Caco-2 (cell line): ENCODE results near the gene SYNPO2. TPM values are rescaled to one million over a fixed set of nuclear protein-coding genes. Genes with fewer than 3 reads are reported as not detected.

Experiments
- BruUV-seq: library from RNA; stranded (reverse); fragments of 400-500 nt; replicated peaks from 2 replicates; lab custom pipeline; 2021; lab: Mats Ljungman, UMichigan
- CTCF ChIA-PET: fragments of 300-600 bp; sonication (Branson Sonifier 250); formaldehyde crosslinking; loops from one replicate; lab custom pipeline; 2022; ENCODE audit warnings: antibody characterized with exemption; lab: Charles Lee
- POLR2A ChIA-PET: fragments of 300-600 bp; sonication (Branson Sonifier 250); formaldehyde crosslinking; loops from one replicate; lab custom pipeline; 2022; ENCODE audit warnings: antibody characterized with exemption; lab: Charles Lee
- DNase-seq, 2 experiments: peaks; one replicate each; pipeline versions ENCODE4 v3.0.0 to v3.0.0-alpha.2; 2020 to 2022
- H3K27me3 ChIP-seq: replicated peaks from 2 replicates; pipeline ENCODE4 v1.6.0; 2011; ENCODE audit warnings: low read length; ENCODE audit not compliant: control insufficient read depth, insufficient read depth
- H3K36me3 ChIP-seq: 2 replicates; pipeline ENCODE4 v1.5.1; 2011; ENCODE audit warnings: low read length; ENCODE audit not compliant: control insufficient read depth, insufficient read depth
- H3K4me1 ChIP-seq: fragments of 250-450 bp; sonication (Bioruptor Pico); 2 replicates; pipeline ENCODE4 v1.5.1; 2020; ENCODE audit warnings: mild to moderate bottlenecking
- H3K4me3 ChIP-seq: 2 replicates; pipeline ENCODE4 v1.5.1; 2011; ENCODE audit warnings: low read depth, mild to moderate bottlenecking, control low read depth, low read length
- H3K9me3 ChIP-seq: fragments of 250-450 bp; sonication (Bioruptor Pico); 2 replicates; pipeline ENCODE4 v1.5.1; 2020; ENCODE audit warnings: mild to moderate bottlenecking, moderate library complexity
- H3K27ac Mint-ChIP-seq: one replicate; pipeline ENCODE4 v1.8.0; 2022; ENCODE audit warnings: mixed read lengths; ENCODE audit not compliant: unreplicated experiment
- H3K27me3 Mint-ChIP-seq: one replicate; pipeline ENCODE4 v1.8.0; 2022; ENCODE audit warnings: mixed read lengths; ENCODE audit not compliant: insufficient read depth, unreplicated experiment
- H3K36me3 Mint-ChIP-seq: one replicate; pipeline ENCODE4 v1.8.0; 2022; ENCODE audit warnings: mild to moderate bottlenecking, mixed read lengths; ENCODE audit not compliant: insufficient read depth, unreplicated experiment
- H3K4me1 Mint-ChIP-seq: one replicate; pipeline ENCODE4 v1.8.0; 2022; ENCODE audit warnings: low read depth, mixed read lengths; ENCODE audit not compliant: unreplicated experiment
- H3K4me3 Mint-ChIP-seq: one replicate; pipeline ENCODE4 v1.8.0; 2022; ENCODE audit warnings: mild to moderate bottlenecking, moderate library complexity, mixed read lengths; ENCODE audit not compliant: unreplicated experiment
- H3K9me3 Mint-ChIP-seq: one replicate; pipeline ENCODE4 v1.8.0; 2022; ENCODE audit warnings: mixed read lengths; ENCODE audit not compliant: unreplicated experiment
- intact Hi-C: fragments of 100-400 bp; cut with micrococcal nuclease; formaldehyde crosslinking; loops from one replicate; pipeline ENCODE4 v1.10.0; 2022; ENCODE audit not compliant: unreplicated experiment
- total RNA-seq: library from RNA; stranded (reverse); gene quantifications from 2 replicates; pipeline ENCODE4 v1.2.3, GENCODE V29; 2022
- TF ChIP-seq, protein P1 (sequence below), 2 experiments: fragments of 200-600 bp in 1 of 2; IDR thresholded peaks; 1 replicate in 1 of 2; 2 replicates in 1 of 2; pipeline versions ENCODE4 v1.5.1 to v1.8.0; 2011 to 2022; ENCODE audit warnings: antibody characterized with exemption in 1 of 2, control low read depth in 1 of 2, inconsistent platforms in 1 of 2, low read depth in 1 of 2, low read length in 1 of 2, mild to moderate bottlenecking in 1 of 2, moderate library complexity in 1 of 2; ENCODE audit not compliant: insufficient read depth in 1 of 2, severe bottlenecking in 1 of 2, unreplicated experiment in 1 of 2

The SYNPO2 gene
- total RNA-seq, 1 experiment from 2014 or later, result 0.16 TPM

DNA sequence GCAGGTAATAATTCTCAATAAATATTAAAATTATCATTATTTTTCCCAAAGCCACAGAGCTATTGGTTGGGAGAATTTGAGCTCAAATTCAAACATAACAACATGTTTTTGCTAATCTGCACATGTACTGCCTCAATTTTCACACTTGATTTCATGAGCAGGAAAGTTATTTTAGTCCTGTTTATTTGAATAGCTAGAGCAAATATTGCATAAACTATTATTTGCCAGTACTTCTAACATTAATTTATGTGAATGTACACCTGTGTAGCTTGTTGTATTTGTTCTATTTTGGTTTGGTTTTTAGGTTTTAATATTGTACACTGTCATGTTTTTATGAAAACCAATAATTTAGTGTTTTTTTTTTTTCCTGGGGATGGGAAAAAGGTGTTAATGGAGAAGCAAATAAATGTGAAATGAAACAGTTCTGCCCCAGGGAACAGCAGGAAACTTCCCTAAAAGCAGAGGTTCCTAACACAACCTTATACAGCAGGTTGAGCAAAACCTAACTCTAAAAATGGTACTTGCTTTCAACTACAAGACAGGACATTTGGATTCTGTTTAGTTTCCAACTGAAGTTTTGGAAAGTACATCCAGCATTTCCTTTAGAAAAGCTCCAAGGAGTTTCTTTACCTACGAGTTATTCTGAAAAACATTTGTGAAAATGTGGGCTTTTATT is 99.4 kb downstream of the SYNPO2 start:
- Mint-ChIP-seq H3K9me3 (no peaks in the 10 kb centered on the region), H3K27ac (no peak overlapping the region), H3K36me3 (no peaks in the 10 kb centered on the region), H3K4me1 (no peaks in the 10 kb centered on the region), H3K27me3 (no peaks in the 10 kb centered on the region), H3K4me3 (no peak overlapping the region)
- Histone ChIP-seq H3K36me3 (no peaks in the 10 kb centered on the region), H3K9me3 (no peaks in the 10 kb centered on the region), H3K27me3 (no peaks in the 10 kb centered on the region; the same call in 1 of the 2 replicates), H3K4me3 (no peak overlapping the region), H3K4me1 (peaks cover 1% of the 10 kb centered on the region; the same call in 1 of the 2 replicates)
- DNase-seq, result no peak
- intact Hi-C loops, result no loop called here
- TF ChIP-seq, protein P1, sequence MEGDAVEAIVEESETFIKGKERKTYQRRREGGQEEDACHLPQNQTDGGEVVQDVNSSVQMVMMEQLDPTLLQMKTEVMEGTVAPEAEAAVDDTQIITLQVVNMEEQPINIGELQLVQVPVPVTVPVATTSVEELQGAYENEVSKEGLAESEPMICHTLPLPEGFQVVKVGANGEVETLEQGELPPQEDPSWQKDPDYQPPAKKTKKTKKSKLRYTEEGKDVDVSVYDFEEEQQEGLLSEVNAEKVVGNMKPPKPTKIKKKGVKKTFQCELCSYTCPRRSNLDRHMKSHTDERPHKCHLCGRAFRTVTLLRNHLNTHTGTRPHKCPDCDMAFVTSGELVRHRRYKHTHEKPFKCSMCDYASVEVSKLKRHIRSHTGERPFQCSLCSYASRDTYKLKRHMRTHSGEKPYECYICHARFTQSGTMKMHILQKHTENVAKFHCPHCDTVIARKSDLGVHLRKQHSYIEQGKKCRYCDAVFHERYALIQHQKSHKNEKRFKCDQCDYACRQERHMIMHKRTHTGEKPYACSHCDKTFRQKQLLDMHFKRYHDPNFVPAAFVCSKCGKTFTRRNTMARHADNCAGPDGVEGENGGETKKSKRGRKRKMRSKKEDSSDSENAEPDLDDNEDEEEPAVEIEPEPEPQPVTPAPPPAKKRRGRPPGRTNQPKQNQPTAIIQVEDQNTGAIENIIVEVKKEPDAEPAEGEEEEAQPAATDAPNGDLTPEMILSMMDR (IDR thresholded peaks at IDR 0.05; ENCODE audit: insufficient read depth in 1 of 2, low read depth in 1 of 2, low read length in 1 of 2, severe bottlenecking in 1 of 2, unreplicated experiment in 1 of 2), result no peak
- CTCF ChIA-PET, result no interaction called here
- BruUV-seq, result no TSS peak
- POLR2A ChIA-PET, result no interaction called here

DNA sequence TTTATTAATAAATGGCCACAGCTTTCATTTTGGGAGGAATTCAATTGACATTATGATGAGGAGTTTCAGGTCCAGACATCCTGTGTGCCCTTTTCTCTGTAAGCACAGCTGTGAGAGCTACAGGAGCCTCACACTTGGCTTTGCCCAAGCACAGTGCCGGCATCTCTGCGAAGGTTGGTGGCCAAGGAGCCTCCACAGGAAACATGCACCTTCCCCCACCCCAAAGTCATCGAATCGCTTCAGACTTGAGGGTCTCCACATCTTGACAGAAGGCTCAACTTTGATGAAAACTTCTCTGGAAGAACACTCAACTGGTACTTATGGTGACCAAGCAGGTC is 100.0 kb downstream of the SYNPO2 start:
- H3K27ac Mint-ChIP-seq, result no peak overlapping the region

DNA sequence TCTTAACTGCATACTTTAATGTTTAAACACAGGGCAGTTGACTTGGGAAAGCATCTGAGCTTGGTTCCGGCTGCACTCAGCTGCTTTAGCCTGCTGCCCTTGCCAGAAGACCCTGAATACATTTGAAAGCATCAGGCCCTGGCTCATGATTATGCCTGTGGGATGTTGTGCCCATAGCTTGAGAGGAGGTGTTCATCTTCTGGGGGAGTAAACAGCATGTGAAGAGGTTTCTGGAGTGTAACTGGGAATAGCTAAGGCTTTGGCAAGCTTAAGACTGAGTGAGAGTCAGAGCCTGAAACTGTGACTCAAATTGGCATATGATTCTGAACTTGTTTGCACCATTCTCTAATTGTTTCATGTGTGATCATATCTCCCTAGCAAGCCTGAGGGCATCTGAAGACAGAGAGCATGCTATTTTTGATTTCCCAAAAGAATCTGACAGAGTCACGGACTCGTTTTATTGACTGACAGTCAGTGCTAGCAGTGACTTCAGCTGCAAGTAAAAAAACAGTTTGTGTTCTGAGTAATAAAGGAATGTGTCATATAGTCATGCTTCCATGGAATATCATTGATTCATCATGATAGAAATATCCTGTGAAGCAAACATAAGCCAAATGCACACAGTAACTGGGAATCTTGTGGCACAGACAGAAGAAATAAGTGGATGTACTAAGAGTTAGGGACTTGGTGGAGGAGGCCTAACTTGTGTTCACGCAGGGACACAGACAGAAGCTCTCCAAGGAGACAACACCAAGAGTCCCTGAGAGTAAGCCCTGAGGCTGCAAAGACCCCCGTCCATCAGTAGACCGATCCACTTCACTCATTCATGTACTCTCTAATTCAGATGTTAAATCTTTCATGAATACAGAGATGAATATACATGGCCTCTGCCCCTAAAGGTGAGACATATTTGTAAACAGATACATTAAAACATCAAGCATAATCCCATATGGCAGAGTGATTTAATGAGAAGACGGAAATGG is 100.7 kb downstream of the SYNPO2 start:
- intact Hi-C loops, result no loop called here
- Histone ChIP-seq H3K4me1 (peaks cover 5% of the 10 kb centered on the region), H3K4me3 (no peak overlapping the region), H3K36me3 (no peaks in the 10 kb centered on the region), H3K27me3 (no peaks in the 10 kb centered on the region; the same call in 1 of the 2 replicates), H3K9me3 (no peaks in the 10 kb centered on the region)
- no peaks in the 10 kb centered on the region for H3K36me3 Mint-ChIP-seq
- no peak for DNase-seq
- no peak overlapping the region for H3K27ac Mint-ChIP-seq
- H3K9me3 Mint-ChIP-seq, result no peaks in the 10 kb centered on the region
- CTCF ChIA-PET, result no interaction called here
- POLR2A ChIA-PET, result no interaction called here
- peaks cover 6% of the 10 kb centered on the region for H3K4me1 Mint-ChIP-seq
- no TSS peak for BruUV-seq
- no peak overlapping the region for H3K4me3 Mint-ChIP-seq
- no peaks in the 10 kb centered on the region for H3K27me3 Mint-ChIP-seq
- TF ChIP-seq, protein P1 (IDR thresholded peaks at IDR 0.05; ENCODE audit: insufficient read depth in 1 of 2, low read depth in 1 of 2, low read length in 1 of 2, severe bottlenecking in 1 of 2, unreplicated experiment in 1 of 2), result no peak

More for the DNA sequence above, 100.0 kb downstream of the SYNPO2 start:
- no peaks in the 10 kb centered on the region for H3K36me3 Mint-ChIP-seq
- Histone ChIP-seq H3K36me3 (no peaks in the 10 kb centered on the region), H3K9me3 (no peaks in the 10 kb centered on the region), H3K4me3 (no peak overlapping the region), H3K4me1 (peaks cover 5% of the 10 kb centered on the region; the same call in 1 of the 2 replicates), H3K27me3 (no peaks in the 10 kb centered on the region; the same call in 1 of the 2 replicates)
- no peak overlapping the region for H3K4me3 Mint-ChIP-seq
- no peak for DNase-seq
- ChIA-PET CTCF (no interaction called here), POLR2A (no interaction called here)
- H3K27me3 Mint-ChIP-seq, result no peaks in the 10 kb centered on the region
- intact Hi-C loops, result no loop called here
- no TSS peak for BruUV-seq
- TF ChIP-seq, protein P1 (IDR thresholded peaks at IDR 0.05; ENCODE audit: insufficient read depth in 1 of 2, low read depth in 1 of 2, low read length in 1 of 2, severe bottlenecking in 1 of 2, unreplicated experiment in 1 of 2), result no peak
- peaks cover 5% of the 10 kb centered on the region for H3K4me1 Mint-ChIP-seq
- H3K9me3 Mint-ChIP-seq, result no peaks in the 10 kb centered on the region
